ENCODE data around the gene TMEM167B.

- TF ChIP-seq POLR2A (IDR thresholded peaks at IDR 0.05) (peak; percentile 94 to 95), CTCF (IDR thresholded peaks at IDR 0.05 in 4 of 5, conservative IDR thresholded peaks at IDR 0.05 in 1 of 5) (peak; percentile 80 to 92 (median 85))
These were observed 9.6 kb downstream of the TMEM167B start for GRCh38 chr1:109099938-109100773.
